Kasumi-1 (cell line): ENCODE data around the gene SLC48A1.

Experiments used
- DNase-seq, 2 experiments: peaks; one replicate each; lab custom pipeline; 2025; lab: John Stamatoyannopoulos, UW

The SLC48A1 gene

DNA sequence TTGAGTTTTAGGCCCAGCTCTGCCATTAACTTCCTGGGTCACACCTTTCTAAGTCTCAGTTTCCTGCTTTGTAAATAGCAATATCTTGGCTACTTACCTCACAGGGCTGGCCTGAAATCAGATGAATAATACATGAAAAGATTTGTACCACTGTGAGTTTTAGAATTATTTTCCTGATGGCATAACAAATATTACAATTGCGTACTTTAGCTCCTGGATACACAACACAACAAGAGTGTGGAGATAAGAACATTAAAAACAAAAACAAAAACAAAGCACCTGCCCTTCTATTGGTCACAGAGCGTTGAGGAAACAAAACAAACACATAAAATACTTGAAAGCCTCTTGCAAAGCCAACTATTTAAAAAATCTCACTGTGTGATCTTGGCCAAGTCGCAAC, 51.6 kb downstream of the SLC48A1 start:
- no peak for DNase-seq

DNA sequence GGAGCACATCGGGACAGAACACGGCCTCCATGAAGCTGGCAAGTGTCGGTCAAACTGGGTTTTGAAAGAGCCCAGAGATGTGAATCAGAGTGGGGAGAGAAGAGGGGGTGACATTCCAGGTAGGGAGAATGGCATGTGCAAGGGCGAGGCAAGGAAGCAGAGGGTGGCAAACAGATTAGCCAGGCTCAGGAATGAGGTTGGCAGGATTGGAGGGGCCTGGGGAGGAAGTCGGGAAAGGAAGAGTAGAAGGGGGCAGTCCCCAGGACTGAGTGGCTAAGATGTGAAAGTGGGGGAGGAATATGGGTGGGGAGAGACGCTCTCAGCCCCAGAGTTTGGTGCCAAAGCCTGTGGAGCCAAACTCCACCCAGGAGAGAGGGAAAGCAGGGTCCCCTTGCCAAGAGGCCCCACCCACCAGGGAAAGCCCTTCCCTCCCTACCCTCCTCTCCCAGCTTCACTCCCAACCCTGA, 52.2 kb downstream of the SLC48A1 start:
- no peak for DNase-seq

DNA sequence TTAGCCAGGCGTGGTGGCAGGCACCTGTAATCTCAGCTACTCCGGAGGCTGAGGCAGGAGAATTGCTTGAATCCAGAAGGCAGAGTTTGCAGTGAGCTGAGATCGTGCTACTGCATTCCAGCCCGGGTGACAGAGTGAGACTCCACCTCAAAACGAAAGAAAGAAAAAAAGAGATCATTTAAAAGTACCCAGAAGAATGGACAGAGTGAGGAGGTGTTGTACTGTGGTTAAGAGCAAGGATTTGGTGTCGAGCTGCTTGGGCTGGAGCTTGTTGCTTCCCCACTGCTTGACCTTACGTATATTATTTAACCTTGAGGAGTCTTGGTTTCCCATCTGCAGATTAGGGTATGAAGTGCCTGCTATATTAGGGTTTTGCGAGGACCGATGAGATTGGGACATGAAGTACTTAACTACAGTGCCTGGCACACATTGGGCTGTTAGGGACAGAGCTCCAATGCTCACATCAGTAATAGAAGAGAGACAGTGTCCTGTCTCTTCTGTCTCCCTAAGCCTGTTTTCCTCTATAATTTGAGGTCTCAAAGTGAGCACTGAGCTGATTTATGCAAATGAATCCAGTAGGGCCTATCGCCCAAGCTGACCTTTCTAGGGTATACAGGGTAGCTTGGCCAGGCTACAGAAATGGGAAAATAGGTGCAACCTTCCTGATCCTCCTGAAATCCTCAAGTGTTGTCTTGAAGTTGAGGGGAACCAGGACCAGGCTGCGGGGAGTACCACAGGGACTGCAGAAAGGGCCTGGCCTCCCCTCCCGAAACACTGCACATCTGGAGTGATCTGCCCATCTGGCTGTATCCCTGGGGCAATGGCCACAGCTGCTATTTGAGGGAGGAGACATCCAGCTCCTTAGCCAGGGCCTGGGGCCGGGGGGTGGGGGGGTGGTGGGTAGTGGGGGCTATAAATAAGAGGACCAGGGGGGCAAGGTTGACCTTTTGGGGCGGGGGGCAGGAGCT, 55.3 kb downstream of the SLC48A1 start:
- DNase-seq = no peak

DNA sequence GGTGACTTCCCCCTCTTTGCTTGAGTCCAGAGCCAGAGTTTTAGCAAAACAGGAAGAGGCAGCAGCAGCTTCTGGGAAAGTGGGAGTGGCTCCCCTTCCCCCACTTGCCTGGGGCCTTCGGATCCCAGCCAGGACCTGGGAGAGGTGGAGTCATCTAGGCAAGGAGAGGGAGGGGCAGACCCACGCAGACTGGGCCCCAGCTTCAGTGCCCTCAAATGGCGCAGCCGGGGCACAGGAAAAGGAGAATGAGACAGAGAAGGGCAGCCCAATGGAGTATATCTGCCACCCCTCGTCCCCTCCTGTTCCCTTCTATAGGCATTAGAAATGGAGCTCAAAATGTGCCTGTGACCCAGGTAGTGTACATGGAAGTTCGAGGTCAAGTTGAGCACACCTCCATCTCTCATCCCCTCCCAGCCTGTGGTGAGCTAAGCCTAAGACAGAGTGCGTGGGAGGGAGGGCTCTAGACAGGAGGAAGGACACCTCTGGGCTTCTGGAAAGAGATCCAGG, 56.0 kb downstream of the SLC48A1 start:
- DNase-seq = peak; percentile 29 to 43

DNA sequence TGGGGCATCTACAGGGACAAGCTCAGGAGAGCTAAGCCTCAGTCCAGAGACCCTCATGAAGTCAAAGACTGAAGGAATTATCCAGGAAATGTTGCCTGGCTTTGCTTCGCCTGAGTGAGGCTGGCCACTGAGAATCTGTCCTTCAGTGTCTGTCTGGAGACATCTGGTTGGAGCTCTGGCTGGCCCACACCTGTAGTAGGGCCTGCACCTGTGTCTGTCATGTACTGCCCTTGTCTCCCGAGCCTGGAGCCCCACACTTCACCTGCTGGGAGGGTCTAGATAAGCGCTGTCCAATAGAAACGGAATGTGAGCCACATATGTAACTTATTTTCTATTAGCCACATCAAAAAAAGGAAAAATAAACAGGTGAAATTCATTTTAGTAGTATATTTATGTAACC, 56.5 kb downstream of the SLC48A1 start:
- DNase-seq = no peak
